ENCODE data around the gene MPZL2. TPM values are rescaled to one million over a fixed set of nuclear protein-coding genes. Genes with fewer than 3 reads are reported as not detected.

MPZL2 gene
- total RNA-seq, 1 experiment from 2014 or later: 0.26 TPM

GRCh38 chr11:118286545-118286944, 22.4 kb upstream of the MPZL2 start:
- H3K56ac ChIP-seq (ENCODE audit: insufficient read length, low read depth, low read length): no peak overlapping the region
- H3K27ac ChIP-seq (ENCODE audit: insufficient read length, low read depth, low read length): no peak overlapping the region
- no peaks in the 10 kb centered on the region for H3K9me3 ChIP-seq (ENCODE audit: control insufficient read depth, low read depth, low read length)
- H3K79me1 ChIP-seq (ENCODE audit: insufficient read depth, low read depth, low read length, poor library complexity, severe bottlenecking): no peaks in the 10 kb centered on the region
- no peaks in the 10 kb centered on the region for H3K4me1 ChIP-seq (ENCODE audit: insufficient read depth, low read length)
- Mint-ChIP-seq H3K4me3 (no peak overlapping the region), H3K27ac (no peak overlapping the region), H3K4me1 (no peaks in the 10 kb centered on the region; a peak in 1 of 4 replicates), H3K27me3 (ENCODE audit: low read depth) (peaks cover 37% of the 10 kb centered on the region), H3K9me3 (no peaks in the 10 kb centered on the region), H3K36me3 (ENCODE audit: insufficient read depth in 1 of 3, low read depth in 3 of 3) (no peaks in the 10 kb centered on the region)
- no peaks in the 10 kb centered on the region for H4K20me1 ChIP-seq (ENCODE audit: control insufficient read depth, insufficient read depth, insufficient read length)
- no peak for DNase-seq
- no peak overlapping the region for H2BK120ac ChIP-seq (ENCODE audit: low read depth, low read length, poor library complexity, severe bottlenecking)
- H3K23ac ChIP-seq (ENCODE audit: insufficient read length, low read depth, low read length): no peak overlapping the region
- H3K4ac ChIP-seq (ENCODE audit: low read depth, low read length): no peak overlapping the region
- no peak overlapping the region for H3K9ac ChIP-seq (ENCODE audit: extremely low read depth, insufficient read length, low read length)
- no peak overlapping the region for H2AK5ac ChIP-seq (ENCODE audit: insufficient read length, low read length)
- H3T11ph ChIP-seq (ENCODE audit: low read length): no peak overlapping the region
- H3K23me2 ChIP-seq (ENCODE audit: insufficient read length, low read depth, low read length, poor library complexity, severe bottlenecking): no peaks in the 10 kb centered on the region
- no peak overlapping the region for H3K18ac ChIP-seq (ENCODE audit: insufficient read length, low read depth, low read length)
- no peak overlapping the region for H2BK15ac ChIP-seq (ENCODE audit: low read depth, low read length)
- H2BK12ac ChIP-seq (ENCODE audit: insufficient read length, low read depth, low read length): no peak overlapping the region
- TF ChIP-seq CTCF (conservative IDR thresholded peaks at IDR 0.05): no peak
- H3K27me3 ChIP-seq (ENCODE audit: insufficient read depth, low read length): no peaks in the 10 kb centered on the region
- no CpG with 5 or more reads among the region's 2 CpGs for WGBS (ENCODE audit: extremely low coverage, insufficient read length, low lambda C conversion rate)
- H4K91ac ChIP-seq (ENCODE audit: insufficient read length, low read depth, low read length): no peak overlapping the region
- no peak overlapping the region for H4K8ac ChIP-seq (replicated peaks; ENCODE audit: insufficient read length, low read depth, low read length)
- H4K5ac ChIP-seq (ENCODE audit: insufficient read length, low read depth, low read length): no peak overlapping the region
- H2BK20ac ChIP-seq (ENCODE audit: low read depth, low read length, poor library complexity, severe bottlenecking): no peak overlapping the region
- no peak overlapping the region for H2BK5ac ChIP-seq (ENCODE audit: insufficient read length, low read length)
- no peaks in the 10 kb centered on the region for H3K79me2 ChIP-seq (ENCODE audit: insufficient read depth, low read length)
- H3K4me2 ChIP-seq (ENCODE audit: insufficient read depth, insufficient read length, low read length): no peak overlapping the region
- no peak overlapping the region for H3K14ac ChIP-seq (ENCODE audit: insufficient read depth, low read length)
- no peak overlapping the region for H2AFZ ChIP-seq (ENCODE audit: low read length)

All from H9 (cell line).